HepG2 (cell line): ENCODE results near the gene SYTL3. TPM values are rescaled to one million over a fixed set of nuclear protein-coding genes. Genes with fewer than 3 reads are reported as not detected.

Source experiments
- ATAC-seq: fragments of 200-7000 bp; cut with Tn5 transposase; 3 replicates; pipeline ENCODE4 v1.9.1; 2020; ENCODE audit warnings: mild to moderate bottlenecking, moderate library complexity
- BruUV-seq: library from RNA; stranded (reverse); fragments of 400-500 nt; replicated peaks from 2 replicates; lab custom pipeline; 2021; lab: Mats Ljungman, UMichigan
- CTCF ChIA-PET: fragments of 300-600 bp; formaldehyde crosslinking; extraction: SDS; loops from one replicate; lab custom pipeline; 2021; ENCODE audit warnings: low total read pairs, inconsistent platforms, low intra/inter-chr PET ratio; lab: Yijun Ruan, JAX
- POLR2A ChIA-PET: fragments of 350-600 bp; sonication (Branson Sonifier 250); formaldehyde crosslinking; loops from one replicate; lab custom pipeline; 2020; ENCODE audit warnings: antibody characterized with exemption, inconsistent platforms; lab: Yijun Ruan, JAX
- DNase-seq: peaks from one replicate; pipeline ENCODE4 v3.0.0-alpha.2; 2015; ENCODE audit warnings: low spot score
- FAIRE-seq: peaks from 3 replicates; lab custom pipeline; 2011; peaks lifted over from hg19 to GRCh38; lab: Jason Lieb, UNC
- H2AFZ ChIP-seq: one replicate; pipeline ENCODE4 v1.6.1; 2011; ENCODE audit warnings: low read length, inconsistent platforms
- H3K27ac ChIP-seq: fragments of 300-600 bp; 3 replicates; pipeline ENCODE4 v1.8.0; 2011; ENCODE audit warnings: mixed run types, mild to moderate bottlenecking, mixed read lengths, low read length, inconsistent platforms; ENCODE audit not compliant: insufficient read depth; ENCODE audit errors: extremely low read length
- H3K27me3 ChIP-seq, 2 experiments: fragments of 200-600 bp in 1 of 2; 2 replicates in 1 of 2; 3 replicates in 1 of 2; pipeline versions ENCODE4 v1.6.0 to v1.8.0; 2011; ENCODE audit warnings: low read length in 2 of 2, mild to moderate bottlenecking in 2 of 2, moderate library complexity in 2 of 2, inconsistent platforms in 1 of 2; ENCODE audit not compliant: insufficient read depth in 2 of 2, control insufficient read depth in 1 of 2
- H3K36me3 ChIP-seq, 2 experiments: fragments of 200-600 bp in 1 of 2; replicated peaks in 1 of 2; 2 replicates in 1 of 2; 3 replicates in 1 of 2; pipeline versions ENCODE4 v1.5.1 to v1.8.0; 2011; ENCODE audit warnings: low read length in 2 of 2, inconsistent platforms in 1 of 2; ENCODE audit not compliant: insufficient read depth in 2 of 2, control insufficient read depth in 1 of 2
- H3K4me1 ChIP-seq: 2 replicates; pipeline ENCODE4 v1.5.1; 2012; ENCODE audit warnings: low read length, inconsistent platforms; ENCODE audit not compliant: insufficient read depth
- H3K4me2 ChIP-seq: 2 replicates; pipeline ENCODE4 v1.6.0; 2011; ENCODE audit warnings: low read depth, low read length, inconsistent platforms
- H3K4me3 ChIP-seq, 3 experiments: fragments of 200-600 bp in 1 of 3; sonication (generic), shearing (Covaris generic) in 1 of 3; replicated peaks in 1 of 3; 2 replicates each; pipeline ENCODE4 v1.5.1; 2011 to 2016; ENCODE audit warnings: low read length in 3 of 3, inconsistent platforms in 2 of 3, low read depth in 2 of 3, mild to moderate bottlenecking in 2 of 3, control low read depth in 1 of 3, mixed read lengths in 1 of 3; ENCODE audit not compliant: insufficient read depth in 1 of 3
- H3K79me2 ChIP-seq: one replicate; pipeline ENCODE4 v1.6.1; 2011; ENCODE audit warnings: low read length, inconsistent platforms; ENCODE audit not compliant: insufficient read depth
- H3K9ac ChIP-seq: 2 replicates; pipeline ENCODE4 v1.6.0; 2011; ENCODE audit warnings: mild to moderate bottlenecking, low read depth, low read length, inconsistent platforms; ENCODE audit not compliant: insufficient read depth
- H3K9me3 ChIP-seq: 2 replicates; pipeline ENCODE4 v1.5.1; 2012; ENCODE audit warnings: mild to moderate bottlenecking, low read length
- H4K20me1 ChIP-seq: 2 replicates; pipeline ENCODE4 v1.6.0; 2011; ENCODE audit warnings: inconsistent platforms, mild to moderate bottlenecking, low read length, moderate library complexity; ENCODE audit not compliant: insufficient read depth
- EP300 ChIP-seq, 3 experiments: sonication (generic) in 1 of 3; formaldehyde crosslinking in 1 of 3; IDR thresholded peaks; 2 replicates each; pipeline versions ENCODE4 v1.5.1 to v1.6.1; 2011 to 2020; ENCODE audit warnings: low read depth in 2 of 3, low read length in 2 of 3, borderline replicate concordance in 1 of 3, improper control_type of control experiment in 1 of 3, mild to moderate bottlenecking in 1 of 3, missing genetic modification reagents in 1 of 3, moderate library complexity in 1 of 3
- GLI4 ChIP-seq: sonication (generic); formaldehyde crosslinking; IDR thresholded peaks from 2 replicates; pipeline ENCODE4 v1.5.1; 2020; ENCODE audit warnings: missing genetic modification reagents, mild to moderate bottlenecking, moderate library complexity, borderline replicate concordance
- KDM3A ChIP-seq: IDR thresholded peaks from 2 replicates; pipeline ENCODE4 v1.6.1; 2018; ENCODE audit warnings: low read depth, missing compliant biosample characterization
- KLF16 ChIP-seq, 2 experiments: sonication (generic) in 1 of 2; formaldehyde crosslinking in 1 of 2; IDR thresholded peaks; 2 replicates each; pipeline versions ENCODE4 v1.6.1 to v1.8.0; 2016 to 2023; ENCODE audit warnings: missing genetic modification reagents in 2 of 2, missing compliant biosample characterization in 1 of 2
- MTA3 ChIP-seq: sonication (generic); formaldehyde crosslinking; IDR thresholded peaks from 2 replicates; pipeline ENCODE4 v1.4.0; 2020; ENCODE audit warnings: missing genetic modification reagents
- NFKB2 ChIP-seq: sonication (generic); formaldehyde crosslinking; IDR thresholded peaks from 2 replicates; pipeline ENCODE4 v1.4.0; 2020; ENCODE audit warnings: missing genetic modification reagents, borderline replicate concordance
- ZNF17 ChIP-seq: sonication (generic); formaldehyde crosslinking; IDR thresholded peaks from 2 replicates; pipeline ENCODE4 v1.5.0; 2020; ENCODE audit warnings: mild to moderate bottlenecking, missing genetic modification reagents
- ZNF3 ChIP-seq: IDR thresholded peaks from 2 replicates; pipeline ENCODE4 v1.7.0; 2017; ENCODE audit warnings: inconsistent platforms
- ZNF333 ChIP-seq: sonication (generic); formaldehyde crosslinking; IDR thresholded peaks from 2 replicates; pipeline ENCODE4 v1.4.0; 2020; ENCODE audit warnings: mild to moderate bottlenecking, missing genetic modification reagents, borderline replicate concordance
- ZNF446 ChIP-seq: sonication (generic); formaldehyde crosslinking; IDR thresholded peaks from 2 replicates; pipeline ENCODE4 v1.5.0; 2020; ENCODE audit warnings: mild to moderate bottlenecking, missing genetic modification reagents
- ZNF891 ChIP-seq: sonication (generic); formaldehyde crosslinking; IDR thresholded peaks from 2 replicates; pipeline ENCODE4 v1.5.0; 2020; ENCODE audit warnings: mild to moderate bottlenecking, missing genetic modification reagents
- WGBS: methylation state at CpG from one replicate; pipeline ENCODE4 v1.1.6; 2017; ENCODE audit warnings: low lambda C conversion rate; 5-methylcytosine and 5-hydroxymethylcytosine counted together
- in situ Hi-C: cut with HindIII; loops from 2 replicates; pipeline ENCODE4 v1.10.0; 2017; ENCODE audit warnings: low pct_unique_long_range_greater_than_20kb; ENCODE audit not compliant: extremely low pct_ligation_motif_present
- intact Hi-C: fragments of 100-400 bp; cut with micrococcal nuclease; formaldehyde crosslinking; loops from one replicate; pipeline ENCODE4 v1.10.0; 2022; ENCODE audit not compliant: unreplicated experiment
- polyA plus RNA-seq, 8 experiments: library from polyadenylated mRNA; depleted of rRNA in 3 of 8; stranded (reverse) in 7 of 8; unstranded in 1 of 8; fragments of >200 nt; fragmentation: Illumina TruSeq in 4 of 8; extraction: Trizol in 4 of 8; gene quantifications; 2 replicates each; pipeline versions ENCODE4 v1.2.1 to v1.2.3, GENCODE V29; 2011 to 2016; ENCODE audit warnings: low read depth in 4 of 8, missing spikeins in 1 of 8, mixed read lengths in 1 of 8; ENCODE audit not compliant: insufficient read depth in 1 of 8
- total RNA-seq, 5 experiments: library from RNA; depleted of rRNA; stranded (reverse); fragments of >200 nt; fragmentation: Illumina TruSeq; extraction: Trizol; gene quantifications; 2 replicates each; pipeline ENCODE4 v1.2.3, GENCODE V29; 2016; ENCODE audit warnings: low read depth in 1 of 5
- TF ChIP-seq, protein P1 (sequence below): IDR thresholded peaks from 2 replicates; pipeline ENCODE4 v1.6.1; 2016; ENCODE audit warnings: low read depth, borderline replicate concordance
- TF ChIP-seq, protein P2 (sequence below): sonication (generic); formaldehyde crosslinking; IDR thresholded peaks from 2 replicates; pipeline ENCODE4 v1.5.0; 2020; ENCODE audit warnings: missing genetic modification reagents
- TF ChIP-seq, protein P3 (sequence below): fragments of 450-650 bp; IDR thresholded peaks from 2 replicates; pipeline ENCODE4 v1.6.1; 2016
- TF ChIP-seq, protein P4 (sequence below): sonication (generic); formaldehyde crosslinking; IDR thresholded peaks from 2 replicates; pipeline ENCODE4 v1.4.0; 2020; ENCODE audit warnings: missing genetic modification reagents, low read depth, mild to moderate bottlenecking, borderline replicate concordance

Gene SYTL3
- total and polyA plus RNA-seq, 2 of the 13 experiments (the other 11 are each of a cell fraction or from before 2014, with no cell fraction given) = 0.11 to 0.28 TPM

DNA sequence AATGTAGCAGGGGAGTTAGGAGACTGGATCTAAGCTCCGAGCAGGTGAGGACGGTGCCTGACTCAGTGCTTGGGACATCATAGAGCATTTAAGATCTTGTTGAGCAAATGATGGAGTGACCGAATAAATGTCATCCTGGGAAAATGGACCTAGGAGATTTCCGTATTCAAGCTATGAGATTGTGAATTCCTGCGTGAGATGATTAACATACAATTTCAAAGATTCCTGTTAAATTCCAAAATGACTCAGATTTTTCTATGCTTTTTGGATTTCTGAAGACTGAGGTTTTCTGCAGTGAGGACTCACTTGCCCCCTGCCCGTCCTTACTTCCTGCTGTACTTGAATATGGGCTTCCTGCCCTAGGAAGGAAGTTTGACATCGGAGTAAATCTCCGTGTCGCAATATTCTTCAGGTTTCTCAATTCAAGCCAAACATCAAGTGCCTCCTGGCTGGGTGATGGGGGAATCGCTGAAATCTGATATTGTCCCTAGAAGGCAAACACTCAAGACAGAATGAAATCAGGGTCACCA lies 5.2 kb downstream of the SYTL3 start (continued):
- TF ChIP-seq EP300 (IDR thresholded peaks at IDR 0.05; ENCODE audit: low read depth in 2 of 2, low read length in 2 of 2) = peak in 1 of 2 experiments; percentile 47; a peak in 1 of 4 replicates
- no peak for TF ChIP-seq EP300 (CRISPR knock-in tag; IDR thresholded peaks at IDR 0.05; ENCODE audit: borderline replicate concordance)
- TF ChIP-seq MTA3 = no peak

DNA sequence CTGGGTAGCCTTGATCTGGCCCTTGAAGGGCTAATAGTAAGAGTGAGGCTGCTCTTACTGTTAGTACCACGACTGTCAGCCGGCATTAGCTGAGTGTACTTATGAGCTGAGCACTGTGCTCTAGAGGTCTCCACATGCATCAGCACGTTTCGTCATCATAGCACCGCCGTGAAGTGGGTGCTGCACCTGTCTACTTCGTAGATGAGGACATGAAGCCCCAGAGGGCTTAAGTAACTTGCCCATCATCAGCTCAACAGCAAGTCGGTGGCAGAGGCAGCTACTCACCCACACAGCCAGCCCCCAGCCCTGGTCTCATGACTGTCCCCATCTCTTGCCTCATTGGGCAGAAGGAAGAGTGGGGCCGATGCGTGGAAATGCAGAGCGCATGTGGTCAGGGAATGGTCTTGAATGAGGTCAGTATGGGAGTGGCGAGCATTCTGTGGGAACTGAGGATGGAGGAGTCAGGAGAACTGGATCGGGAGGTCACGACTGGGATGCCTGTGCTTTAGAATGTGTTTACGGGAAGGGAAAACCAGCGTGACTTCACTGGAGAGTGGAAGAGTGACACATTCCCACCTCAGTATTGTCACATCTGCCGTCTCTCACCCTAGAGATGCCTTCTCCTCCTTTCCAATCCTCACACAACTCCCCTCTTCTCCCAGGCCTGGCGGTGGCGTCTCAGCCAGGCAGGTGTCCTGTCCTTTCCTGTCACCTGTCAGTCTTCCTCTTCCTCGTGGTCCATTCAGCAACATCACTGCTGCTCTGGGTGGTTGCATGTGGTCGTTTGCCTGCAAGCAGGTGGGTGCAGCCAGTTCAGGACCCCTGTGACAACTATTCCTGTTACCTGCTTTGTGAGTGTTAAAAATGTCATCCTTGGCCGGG lies 6.0 kb downstream of the SYTL3 start:
- H2AFZ ChIP-seq = no peak overlapping the region
- peaks cover 0 to 27% of the 10 kb centered on the region in 2 experiments; a peak in 2 of 5 replicates for H3K27me3 ChIP-seq
- no peak overlapping the region for H3K4me3 ChIP-seq
- no peak for FAIRE-seq
- H3K27ac ChIP-seq = no peak overlapping the region
- no peak overlapping the region for H3K9ac ChIP-seq
- no peak for DNase-seq
- intact Hi-C loops = no loop called here
- WGBS = 54% methylated on average over 22 of the region's 22 CpGs
- in situ Hi-C loops = no loop called here
- H4K20me1 ChIP-seq = no peaks in the 10 kb centered on the region
- peak overlapping the region; percentile 34; the same call in 1 of the 2 replicates for H3K4me2 ChIP-seq
- peak; percentile 22 for ATAC-seq
- no peaks in the 10 kb centered on the region for H3K9me3 ChIP-seq
- H3K4me1 ChIP-seq = peaks cover 40% of the 10 kb centered on the region
- ChIA-PET POLR2A (interaction anchor here (2.9 kb wide), 1 partner anchor 11 kb away, joined by 10 read pairs; the partner anchor contains the start of gene DYNLT1), CTCF (no interaction called here)
- TF ChIP-seq ZNF3 (peak; percentile 78; the same call in 1 of the 2 replicates), ZNF17 (CRISPR knock-in tag) (no peak), KDM3A (no peak), KLF16 (CRISPR knock-in tag; IDR thresholded peaks at IDR 0.05) (no peak), NFKB2 (CRISPR knock-in tag) (no peak), ZNF446 (CRISPR knock-in tag) (no peak), ZNF891 (CRISPR knock-in tag) (peak; percentile 35; the same call in 1 of the 2 replicates), ZNF333 (CRISPR knock-in tag) (no peak), GLI4 (CRISPR knock-in tag) (no peak)
- TF ChIP-seq, protein P1, sequence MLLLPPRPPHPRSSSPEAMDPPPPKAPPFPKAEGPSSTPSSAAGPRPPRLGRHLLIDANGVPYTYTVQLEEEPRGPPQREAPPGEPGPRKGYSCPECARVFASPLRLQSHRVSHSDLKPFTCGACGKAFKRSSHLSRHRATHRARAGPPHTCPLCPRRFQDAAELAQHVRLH (CRISPR knock-in tag) = no peak
- TF ChIP-seq, protein P2, sequence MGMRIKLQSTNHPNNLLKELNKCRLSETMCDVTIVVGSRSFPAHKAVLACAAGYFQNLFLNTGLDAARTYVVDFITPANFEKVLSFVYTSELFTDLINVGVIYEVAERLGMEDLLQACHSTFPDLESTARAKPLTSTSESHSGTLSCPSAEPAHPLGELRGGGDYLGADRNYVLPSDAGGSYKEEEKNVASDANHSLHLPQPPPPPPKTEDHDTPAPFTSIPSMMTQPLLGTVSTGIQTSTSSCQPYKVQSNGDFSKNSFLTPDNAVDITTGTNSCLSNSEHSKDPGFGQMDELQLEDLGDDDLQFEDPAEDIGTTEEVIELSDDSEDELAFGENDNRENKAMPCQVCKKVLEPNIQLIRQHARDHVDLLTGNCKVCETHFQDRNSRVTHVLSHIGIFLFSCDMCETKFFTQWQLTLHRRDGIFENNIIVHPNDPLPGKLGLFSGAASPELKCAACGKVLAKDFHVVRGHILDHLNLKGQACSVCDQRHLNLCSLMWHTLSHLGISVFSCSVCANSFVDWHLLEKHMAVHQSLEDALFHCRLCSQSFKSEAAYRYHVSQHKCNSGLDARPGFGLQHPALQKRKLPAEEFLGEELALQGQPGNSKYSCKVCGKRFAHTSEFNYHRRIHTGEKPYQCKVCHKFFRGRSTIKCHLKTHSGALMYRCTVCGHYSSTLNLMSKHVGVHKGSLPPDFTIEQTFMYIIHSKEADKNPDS (CRISPR knock-in tag) = no peak
- TF ChIP-seq, protein P3, sequence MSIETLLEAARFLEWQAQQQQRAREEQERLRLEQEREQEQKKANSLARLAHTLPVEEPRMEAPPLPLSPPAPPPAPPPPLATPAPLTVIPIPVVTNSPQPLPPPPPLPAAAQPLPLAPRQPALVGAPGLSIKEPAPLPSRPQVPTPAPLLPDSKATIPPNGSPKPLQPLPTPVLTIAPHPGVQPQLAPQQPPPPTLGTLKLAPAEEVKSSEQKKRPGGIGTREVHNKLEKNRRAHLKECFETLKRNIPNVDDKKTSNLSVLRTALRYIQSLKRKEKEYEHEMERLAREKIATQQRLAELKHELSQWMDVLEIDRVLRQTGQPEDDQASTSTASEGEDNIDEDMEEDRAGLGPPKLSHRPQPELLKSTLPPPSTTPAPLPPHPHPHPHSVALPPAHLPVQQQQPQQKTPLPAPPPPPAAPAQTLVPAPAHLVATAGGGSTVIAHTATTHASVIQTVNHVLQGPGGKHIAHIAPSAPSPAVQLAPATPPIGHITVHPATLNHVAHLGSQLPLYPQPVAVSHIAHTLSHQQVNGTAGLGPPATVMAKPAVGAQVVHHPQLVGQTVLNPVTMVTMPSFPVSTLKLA = peak; percentile 58
- TF ChIP-seq, protein P4, sequence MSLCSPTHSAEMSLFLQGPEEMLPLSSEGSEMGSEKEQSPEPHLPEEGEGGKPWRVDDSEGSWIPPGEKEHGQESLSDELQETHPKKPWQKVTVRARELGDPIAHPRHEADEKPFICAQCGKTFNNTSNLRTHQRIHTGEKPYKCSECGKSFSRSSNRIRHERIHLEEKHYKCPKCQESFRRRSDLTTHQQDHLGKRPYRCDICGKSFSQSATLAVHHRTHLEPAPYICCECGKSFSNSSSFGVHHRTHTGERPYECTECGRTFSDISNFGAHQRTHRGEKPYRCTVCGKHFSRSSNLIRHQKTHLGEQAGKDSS (CRISPR knock-in tag) = peak; percentile 44; the same call in 1 of the 2 replicates
- TF ChIP-seq, all 625 proteins: peak for 4
- no peaks in the 10 kb centered on the region for H3K36me3 ChIP-seq
- H3K79me2 ChIP-seq = no peaks in the 10 kb centered on the region
- BruUV-seq = no TSS peak
